ENCODE results near the gene DRC1.

Gene DRC1

GRCh38 chr2:26396734-26397298 is 4.9 kb upstream of the DRC1 start:
- H3K4me3 ChIP-seq (replicated peaks; ENCODE audit: low read depth, low read length): no peak overlapping the region
- no peak for TF ChIP-seq CTCF (IDR thresholded peaks at IDR 0.05; ENCODE audit: low read depth, low read length, missing control alignments)
- DNase-seq (ENCODE audit: extremely low read depth, low read depth): no peak

- no peak for DNase-seq (ENCODE audit: extremely low read depth, low read depth)
Measured at GRCh38 chr2:26399771-26400376, 1.8 kb upstream of the DRC1 start.

GRCh38 chr2:26400723-26401122 is 997 bp upstream of the DRC1 start:
- TF ChIP-seq CTCF (IDR thresholded peaks at IDR 0.05; ENCODE audit: low read depth, low read length, missing control alignments): no peak
- H3K4me3 ChIP-seq (replicated peaks; ENCODE audit: low read depth, low read length): no peak overlapping the region
- DNase-seq (ENCODE audit: extremely low read depth, low read depth): no peak

More at GRCh38 chr2:26399771-26400376, 1.8 kb upstream of the DRC1 start:
- H3K4me3 ChIP-seq (replicated peaks; ENCODE audit: low read depth, low read length): no peak overlapping the region
- TF ChIP-seq CTCF (IDR thresholded peaks at IDR 0.05; ENCODE audit: low read depth, low read length, missing control alignments): no peak

DNA sequence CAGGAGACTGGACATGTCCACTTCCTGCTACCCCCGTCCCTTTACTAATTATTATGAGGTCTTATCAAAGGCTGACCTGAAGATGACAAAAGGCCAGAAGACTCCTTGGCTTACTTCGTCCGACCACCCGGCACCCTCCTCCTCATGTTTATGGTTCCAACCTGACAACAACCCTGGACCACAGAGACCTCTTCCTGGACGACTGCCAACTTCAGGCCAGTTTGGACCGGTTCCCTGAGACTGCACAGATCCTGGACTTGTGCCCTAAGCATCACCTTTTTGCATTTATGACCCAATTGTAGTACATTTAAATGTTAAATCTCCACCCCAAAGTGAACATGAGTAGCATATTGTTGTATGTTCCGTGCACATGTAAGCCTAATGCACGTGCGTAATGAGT is 5.8 kb downstream of the DRC1 start:
- no peak for DNase-seq (ENCODE audit: extremely low read depth, low read depth)
- no peak overlapping the region for H3K4me3 ChIP-seq (replicated peaks; ENCODE audit: low read depth, low read length)

GRCh38 chr2:26409785-26410184 is 8.1 kb downstream of the DRC1 start:
- TF ChIP-seq CTCF (IDR thresholded peaks at IDR 0.05; ENCODE audit: low read depth, low read length, missing control alignments): no peak
- no peak overlapping the region for H3K4me3 ChIP-seq (replicated peaks; ENCODE audit: low read depth, low read length)
- DNase-seq (ENCODE audit: extremely low read depth, low read depth): no peak

More for the DNA sequence above, 5.8 kb downstream of the DRC1 start:
- no peak for TF ChIP-seq CTCF (IDR thresholded peaks at IDR 0.05; ENCODE audit: low read depth, low read length, missing control alignments)

DNA sequence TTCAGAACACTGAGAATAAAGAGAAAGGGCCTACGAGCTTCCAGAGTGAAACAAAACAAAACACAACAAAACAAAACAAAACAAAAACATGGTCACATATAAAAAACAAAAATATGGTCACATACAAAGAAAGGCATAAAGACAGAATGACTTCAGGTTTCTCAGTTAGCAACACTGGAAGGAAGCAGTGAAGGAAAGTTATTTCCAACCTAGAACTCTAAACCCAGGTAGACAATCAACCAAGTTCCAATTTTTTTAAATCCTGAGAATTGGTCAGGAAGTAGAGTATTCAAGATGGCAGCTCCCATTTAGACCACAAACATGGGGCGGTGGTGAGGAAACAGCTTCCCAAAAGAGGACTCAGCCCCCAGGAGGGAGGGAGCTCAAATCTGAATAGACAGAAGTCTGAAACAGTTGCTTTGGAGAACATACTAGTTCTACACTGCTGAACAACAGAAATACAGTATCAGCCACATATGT is 9.1 kb downstream of the DRC1 start:
- H3K4me3 ChIP-seq (replicated peaks; ENCODE audit: low read depth, low read length): no peak overlapping the region
- no peak for TF ChIP-seq CTCF (IDR thresholded peaks at IDR 0.05; ENCODE audit: low read depth, low read length, missing control alignments)

More for the DNA sequence above, 9.1 kb downstream of the DRC1 start:
- DNase-seq (ENCODE audit: extremely low read depth, low read depth): no peak

Measured in HFF-Myc (cell line).